Stimulated activated CD8-positive, alpha-beta memory T cell treated with anti-CD3 and anti-CD28 coated beads, Interleukin-7, amount 100 ng/mL, for 4 hours (primary cell): ENCODE data around the gene SLC27A3.

Experiments
- DNase-seq, 2 donors: peaks; one replicate each; pipeline ENCODE4 v3.0.0-alpha.2; 2020; ENCODE audit warnings: low read depth in 2 of 2

SLC27A3 gene

DNA sequence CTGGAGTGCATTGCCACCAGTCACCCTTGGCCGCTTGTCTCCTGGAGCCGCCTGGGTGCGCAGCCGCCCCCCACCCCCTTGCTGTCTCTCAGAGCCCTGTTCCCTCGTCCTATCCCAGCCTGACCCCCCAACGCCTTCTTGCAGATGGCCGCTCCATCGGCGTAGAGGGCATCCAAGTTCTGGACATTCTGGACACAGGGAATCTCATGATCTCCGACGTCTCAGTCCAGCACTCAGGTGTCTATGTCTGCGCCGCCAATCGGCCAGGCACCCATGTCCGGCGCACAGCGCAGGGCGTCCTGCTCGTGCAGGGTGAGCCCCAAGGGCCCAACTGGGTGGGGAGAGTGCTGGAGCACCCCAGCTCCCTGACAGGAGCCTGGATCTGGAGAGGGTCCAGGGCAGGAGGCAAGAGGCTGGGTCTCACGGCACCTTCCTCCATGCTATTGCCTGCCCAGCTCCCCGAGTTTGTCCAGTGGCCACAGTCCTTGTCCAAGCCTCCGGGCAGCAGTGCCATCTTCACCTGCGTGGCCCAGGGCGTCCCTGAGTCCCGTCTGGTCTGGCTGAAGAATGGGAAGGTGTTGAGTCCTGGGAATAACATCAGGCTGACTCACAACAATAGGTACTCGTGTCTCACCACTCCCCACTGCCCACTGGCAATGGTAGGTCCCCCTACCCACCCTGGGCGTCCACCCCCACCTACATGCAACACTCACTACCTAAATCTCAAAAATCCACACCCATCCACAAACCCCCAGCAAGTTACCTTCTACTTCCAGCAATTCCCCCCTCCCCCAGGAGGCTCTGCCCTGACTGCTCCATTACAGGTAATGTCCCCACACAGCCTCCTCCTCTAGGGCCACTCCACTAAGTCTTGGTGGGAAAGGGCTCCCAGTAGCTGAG lies 24.6 kb downstream of the SLC27A3 start:
- no peak for DNase-seq

DNA sequence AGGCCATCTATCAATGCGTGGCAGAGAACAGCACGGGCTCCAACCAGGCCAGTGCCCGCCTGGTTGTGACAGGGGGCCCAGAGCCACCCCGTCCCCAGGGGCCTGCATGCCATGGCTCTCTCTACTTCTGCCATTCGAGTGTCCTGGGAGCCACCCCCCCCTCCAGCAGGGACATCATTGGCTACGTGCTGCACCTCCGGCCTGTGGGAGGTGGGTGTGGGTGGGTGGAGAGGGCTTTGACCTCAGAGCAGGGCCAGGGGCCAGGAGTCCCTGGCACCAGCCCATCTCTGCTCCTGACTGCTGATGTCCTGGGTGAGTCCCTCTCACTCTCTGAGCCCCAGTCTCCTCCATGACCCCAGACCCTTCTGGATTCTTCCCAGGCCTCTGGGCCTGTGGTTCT lies 25.3 kb downstream of the SLC27A3 start:
- DNase-seq: no peak

DNA sequence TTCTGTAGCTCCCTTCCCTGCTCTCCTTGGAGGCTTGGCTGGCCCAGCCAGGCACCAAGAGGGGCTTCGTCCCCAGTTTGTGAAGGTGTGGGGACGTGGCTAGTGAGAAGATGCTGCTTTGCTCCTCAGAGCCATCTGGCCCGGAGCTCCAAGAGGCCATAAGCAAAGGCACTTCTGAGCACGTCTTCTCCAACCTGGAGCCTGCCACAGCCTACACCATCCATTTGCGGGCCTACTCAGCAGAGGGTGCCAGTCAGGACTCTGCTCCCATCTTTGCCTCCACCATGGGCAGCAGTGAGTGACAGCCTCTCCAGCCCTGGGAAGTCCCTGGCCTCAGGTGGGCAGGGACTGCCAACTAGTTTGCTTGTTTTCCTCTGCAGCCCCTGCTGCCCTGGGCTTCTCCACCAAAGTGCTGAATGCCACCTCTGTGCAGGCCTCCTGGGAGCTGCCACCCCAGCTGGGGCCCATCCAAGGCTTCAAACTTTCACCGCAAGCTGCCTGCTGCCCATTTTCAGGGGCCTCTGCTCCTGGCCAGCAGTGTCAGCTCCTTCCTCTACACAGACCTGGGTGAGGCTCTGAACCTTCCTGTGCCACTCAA lies 25.9 kb downstream of the SLC27A3 start:
- no peak for DNase-seq

DNA sequence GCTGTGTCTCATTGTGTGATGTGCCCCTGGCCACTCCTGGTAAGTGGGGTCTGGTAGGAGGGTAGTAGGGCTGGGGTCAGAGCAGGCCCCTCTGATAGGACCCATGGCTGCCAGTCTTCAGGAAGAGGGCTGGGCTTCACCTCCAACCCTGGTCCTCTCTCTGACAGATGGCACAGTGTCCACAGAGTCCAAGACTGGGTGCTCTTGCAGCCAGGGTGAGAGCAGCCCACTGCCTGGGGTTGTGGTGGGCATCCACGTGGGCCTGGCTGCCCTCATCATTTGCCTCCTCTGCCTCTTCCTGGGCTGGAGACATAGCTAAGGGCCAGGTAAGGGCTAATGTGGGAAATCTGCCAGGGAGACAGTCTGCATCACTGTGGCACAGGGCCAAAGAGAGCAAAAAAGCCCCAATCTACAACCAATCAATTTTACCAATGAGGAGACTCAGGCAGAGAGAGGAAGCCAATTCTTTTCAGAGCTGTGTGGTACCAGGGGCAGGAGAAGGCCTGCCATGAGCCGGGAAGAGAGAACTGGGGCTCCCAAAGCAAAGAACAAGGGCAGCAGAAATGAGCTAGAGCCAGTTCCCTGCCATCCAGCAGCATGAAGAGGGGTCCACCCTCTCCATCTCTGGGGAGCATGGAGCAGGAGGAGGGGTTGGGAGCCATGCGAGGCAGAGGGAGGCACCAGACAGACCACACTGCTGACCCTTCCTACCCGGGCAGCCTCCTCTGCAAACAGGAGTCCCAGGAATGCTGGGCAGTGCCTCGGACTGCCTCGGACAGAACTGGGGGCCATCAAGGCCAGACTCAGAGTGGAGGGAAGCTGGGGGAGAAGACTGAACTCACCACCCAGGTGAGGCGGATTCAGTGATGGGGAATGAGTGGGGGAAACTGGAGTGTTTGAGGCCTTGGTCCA lies 26.8 kb downstream of the SLC27A3 start:
- DNase-seq: no peak

DNA sequence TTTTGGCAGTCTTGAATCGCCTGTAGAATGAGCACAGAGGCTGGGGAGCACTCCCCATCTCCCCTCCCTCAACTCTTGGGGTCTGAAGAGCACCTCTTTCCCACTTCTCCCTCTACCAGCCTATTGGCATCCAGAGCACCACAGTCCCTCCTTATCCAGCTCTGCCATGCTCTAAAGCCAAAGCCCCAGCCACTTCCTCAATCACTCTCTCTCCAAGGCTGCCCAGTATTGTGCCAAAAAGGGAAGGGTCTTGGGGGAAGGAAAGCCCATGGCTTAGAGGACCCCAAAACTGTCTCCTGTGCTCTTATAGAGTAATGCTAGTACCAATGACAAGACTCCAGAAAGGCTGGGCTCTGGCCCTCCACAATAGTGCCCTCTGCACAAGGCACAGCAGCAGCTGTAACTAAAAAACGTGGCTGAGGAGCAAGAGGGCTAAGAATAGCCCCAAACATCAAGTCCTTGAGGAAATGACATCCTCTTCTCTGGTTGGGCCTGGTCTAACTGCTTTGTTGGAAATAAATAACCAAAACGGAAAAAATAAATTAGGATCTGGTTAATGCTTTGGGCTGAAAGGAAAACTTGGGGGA lies 28.4 kb downstream of the SLC27A3 start:
- DNase-seq: no peak

DNA sequence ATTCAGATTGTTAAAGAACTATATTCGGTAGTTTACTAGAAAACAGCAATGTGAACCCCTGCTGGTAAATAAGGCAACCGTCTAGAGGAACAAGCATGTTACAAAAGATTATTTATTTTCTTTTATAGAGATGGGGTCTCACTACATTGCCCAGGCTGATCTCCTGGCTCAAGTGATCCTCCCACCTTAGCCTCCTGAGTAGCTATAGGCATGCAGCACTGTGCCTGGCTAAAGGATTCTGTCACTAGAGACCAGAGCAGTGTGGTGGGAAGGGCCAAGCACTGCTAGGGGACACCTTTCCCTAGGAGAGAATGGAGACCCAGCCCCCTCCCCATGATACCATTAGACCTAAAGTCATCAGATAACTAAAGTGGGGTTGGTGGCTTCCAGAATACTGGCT lies 28.9 kb downstream of the SLC27A3 start:
- DNase-seq: no peak

DNA sequence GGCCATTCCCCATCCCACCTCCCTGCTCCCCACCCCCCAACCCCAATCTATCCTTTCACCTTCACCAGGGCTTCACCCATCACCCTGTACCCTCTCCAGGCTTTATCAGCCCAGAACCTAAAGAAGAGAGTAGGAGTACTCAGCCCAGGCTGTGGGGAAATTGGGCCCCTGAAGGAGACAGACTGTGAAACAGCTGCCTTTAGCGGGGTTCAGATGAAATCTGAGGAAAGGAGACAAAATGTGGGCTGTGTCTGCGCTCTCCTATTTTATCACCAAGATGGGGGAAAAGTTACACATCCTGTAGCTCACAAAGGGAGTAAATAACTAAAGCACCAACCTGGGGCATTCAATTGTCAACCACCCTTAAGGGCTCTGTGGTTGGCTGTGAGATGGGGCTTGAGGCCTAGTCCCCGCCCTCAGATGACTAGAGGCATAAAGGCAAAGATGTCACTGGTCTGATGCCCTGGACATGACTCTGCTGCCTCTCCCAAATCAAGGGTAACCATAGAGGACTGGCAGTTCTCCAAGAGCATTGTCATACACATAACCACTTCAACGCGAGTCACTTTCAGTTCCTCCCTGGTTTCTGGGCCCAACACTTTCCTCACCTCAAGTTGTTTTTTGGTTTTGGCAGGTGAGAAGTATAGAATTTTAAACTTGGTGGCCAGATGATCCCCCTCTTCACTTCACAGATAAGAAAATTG lies 30.0 kb downstream of the SLC27A3 start:
- DNase-seq: peak; percentile 47 to 50

DNA sequence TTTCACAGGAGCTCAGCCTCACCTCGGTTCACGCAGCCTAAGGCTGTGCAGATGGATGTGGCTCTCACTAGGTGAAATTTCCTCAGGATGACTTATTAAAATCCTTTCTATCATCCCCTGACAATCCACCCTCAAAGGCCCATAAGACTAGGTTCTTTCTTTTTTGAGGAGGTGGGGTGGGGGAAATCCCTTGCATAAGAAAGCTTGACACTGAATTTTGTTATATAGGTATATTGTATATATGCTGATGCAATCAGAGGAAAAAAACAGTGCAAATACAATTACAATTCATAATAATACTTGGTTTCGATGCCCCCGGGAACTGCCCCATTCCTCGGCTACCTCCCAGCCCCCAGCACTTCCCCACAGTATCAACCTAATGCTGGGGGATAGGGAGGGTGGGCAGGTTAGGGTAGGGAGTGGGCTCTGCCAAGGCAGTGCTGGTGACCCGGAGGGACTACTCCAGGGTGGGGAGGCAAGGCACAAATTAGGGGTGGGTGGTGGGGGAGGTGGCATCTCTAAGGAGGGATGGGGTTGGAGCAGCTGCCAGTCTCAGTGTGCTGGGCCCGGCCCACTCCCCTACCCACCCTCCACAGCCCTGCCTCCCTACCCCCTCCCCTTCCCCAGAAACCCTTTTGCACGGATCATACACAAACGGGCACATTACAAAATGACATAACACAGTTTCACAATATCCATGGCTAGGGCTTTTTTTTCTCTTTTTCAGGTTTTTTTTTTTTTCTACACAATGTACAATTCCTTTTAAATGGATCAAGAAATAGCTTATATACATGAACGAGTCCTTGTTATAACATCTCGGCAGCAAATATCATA lies 30.9 kb downstream of the SLC27A3 start:
- DNase-seq: no peak

DNA sequence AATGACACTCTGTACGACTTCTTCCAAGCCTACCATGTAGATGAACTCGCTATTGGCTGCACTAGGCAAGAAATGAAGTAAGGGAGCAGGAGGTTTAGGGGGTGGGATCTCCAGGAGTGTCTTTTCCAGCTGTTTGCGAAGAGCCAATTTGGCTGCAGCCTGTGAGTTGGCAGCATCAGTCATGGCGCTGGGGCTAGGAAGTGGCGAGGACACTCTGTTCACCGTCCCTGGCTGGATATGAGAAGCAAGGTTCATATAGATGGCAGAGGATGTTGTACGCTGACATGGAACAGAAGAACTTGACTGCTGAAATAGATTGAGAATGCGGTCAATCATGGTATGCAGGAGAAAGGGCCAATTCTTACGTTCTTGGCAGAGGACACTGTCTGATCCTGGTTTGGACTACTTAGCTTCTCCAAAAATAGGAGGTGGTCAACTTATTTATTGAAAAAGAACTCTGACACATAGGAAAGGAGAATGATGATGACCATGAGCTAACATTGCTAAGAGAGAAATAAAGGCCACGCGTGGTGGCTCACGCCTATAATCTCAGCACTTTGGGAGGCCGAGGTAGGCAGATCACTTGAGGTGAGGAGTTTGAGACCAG lies 41.2 kb downstream of the SLC27A3 start:
- DNase-seq: no peak

DNA sequence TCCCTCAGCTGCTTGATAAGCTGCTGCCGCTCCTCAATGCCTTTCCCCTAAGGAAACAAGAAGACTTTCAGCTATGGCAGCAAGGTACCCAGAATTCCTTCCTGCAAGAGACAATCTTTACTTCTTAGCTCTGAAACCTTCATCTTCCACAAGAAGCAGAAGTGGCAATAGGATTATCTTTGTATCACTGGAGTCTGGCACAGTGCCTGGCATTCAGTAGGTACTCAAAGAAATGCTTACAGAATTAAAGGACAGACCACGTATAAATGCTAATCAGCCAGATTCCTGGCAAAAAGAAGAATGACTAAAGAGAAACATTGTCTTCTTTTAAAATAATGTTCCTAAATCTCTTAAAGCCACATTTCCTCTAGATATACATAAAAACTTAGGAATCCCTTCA lies 43.7 kb downstream of the SLC27A3 start:
- no peak for DNase-seq

DNA sequence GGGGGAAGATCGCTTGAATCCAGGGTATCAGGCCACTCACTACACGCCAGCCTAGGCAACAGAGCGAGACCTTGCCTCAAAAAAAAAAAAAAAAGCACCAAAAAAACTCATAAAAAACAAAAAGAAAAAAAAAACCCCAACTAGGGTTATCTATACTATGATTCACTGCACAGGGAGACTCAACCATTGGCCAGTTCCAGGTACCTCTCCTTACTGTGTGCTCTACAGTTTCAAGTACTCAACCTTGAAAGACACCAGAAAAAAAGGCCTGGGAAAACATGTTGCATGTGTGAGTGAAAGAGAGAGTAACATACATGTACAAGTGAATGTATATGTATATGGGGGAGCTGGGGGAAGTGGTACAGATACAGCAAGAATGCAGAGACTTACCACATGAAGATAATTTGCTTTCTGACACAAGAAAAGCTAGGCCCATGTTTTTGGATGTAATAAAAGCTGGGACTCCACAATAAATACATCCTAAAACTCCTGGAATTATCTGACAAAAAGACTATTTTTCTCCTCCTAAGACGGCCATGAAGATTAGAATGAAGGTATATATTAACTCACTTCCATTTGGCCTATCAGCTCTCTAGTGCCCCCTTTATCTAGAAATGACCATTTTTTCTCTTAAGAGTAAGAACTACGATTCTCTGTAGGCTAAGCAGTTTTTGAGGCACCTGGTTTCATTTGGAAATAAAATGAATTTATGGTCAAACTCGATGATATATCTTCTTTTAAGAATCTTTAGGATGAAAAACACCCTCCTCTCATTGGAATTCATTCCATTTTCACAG lies 52.2 kb downstream of the SLC27A3 start:
- no peak for DNase-seq
